Liver (tissue), 9 donors: ENCODE data around the gene RINL. TPM values are rescaled to one million over a fixed set of nuclear protein-coding genes. Genes with fewer than 3 reads are reported as not detected.

Source experiments
- DNase-seq: peaks from one replicate; pipeline ENCODE4 v3.0.0-alpha.2; 2017; ENCODE audit warnings: low spot score
- H3K27ac ChIP-seq, 2 donors: one replicate each; pipeline ENCODE4 v1.7.0; 2013; ENCODE audit warnings: inconsistent platforms in 2 of 2, low read length in 2 of 2, control low read depth in 1 of 2, low read depth in 1 of 2, mild to moderate bottlenecking in 1 of 2
- H3K27me3 ChIP-seq, 4 donors: one replicate each; pipeline versions ENCODE4 v1.6.1 to v1.7.0; 2013; ENCODE audit warnings: low read length in 3 of 4, inconsistent platforms in 1 of 4, mild to moderate bottlenecking in 1 of 4, moderate library complexity in 1 of 4; ENCODE audit not compliant: control insufficient read depth in 4 of 4, insufficient read depth in 4 of 4
- H3K36me3 ChIP-seq, 4 donors: one replicate each; pipeline versions ENCODE4 v1.6.1 to v1.7.0; 2013; ENCODE audit warnings: low read length in 3 of 4, mild to moderate bottlenecking in 3 of 4, low read depth in 1 of 4, moderate library complexity in 1 of 4; ENCODE audit not compliant: control insufficient read depth in 4 of 4, insufficient read depth in 3 of 4
- H3K4me1 ChIP-seq, 4 donors: one replicate each; pipeline versions ENCODE4 v1.6.1 to v1.7.0; 2013; ENCODE audit warnings: low read length in 3 of 4, mild to moderate bottlenecking in 3 of 4, moderate library complexity in 1 of 4; ENCODE audit not compliant: control insufficient read depth in 4 of 4, insufficient read depth in 4 of 4
- H3K4me3 ChIP-seq, 3 donors: one replicate each; pipeline versions ENCODE4 v1.6.1 to v1.7.0; 2013; ENCODE audit warnings: low read length in 3 of 3, control low read depth in 1 of 3, low read depth in 1 of 3, mild to moderate bottlenecking in 1 of 3
- H3K9ac ChIP-seq, 2 donors: one replicate each; pipeline ENCODE4 v1.7.0; 2013; ENCODE audit warnings: low read length in 2 of 2, mild to moderate bottlenecking in 2 of 2, moderate library complexity in 2 of 2, control low read depth in 1 of 2, low read depth in 1 of 2
- H3K9me3 ChIP-seq, 4 donors: one replicate each; pipeline versions ENCODE4 v1.6.1 to v1.7.0; 2013; ENCODE audit warnings: low read length in 3 of 4; ENCODE audit not compliant: control insufficient read depth in 4 of 4
- ATF3 ChIP-seq: IDR thresholded peaks from 2 replicates; pipeline ENCODE4 v1.6.1; 2016; ENCODE audit warnings: antibody characterized with exemption
- EGR1 ChIP-seq, 2 donors: IDR thresholded peaks; 2 replicates each; pipeline ENCODE4 v1.6.1; 2016 to 2018; ENCODE audit warnings: antibody characterized with exemption in 2 of 2, low read depth in 2 of 2
- FOXA1 ChIP-seq: IDR thresholded peaks from 2 replicates; pipeline ENCODE4 v1.6.1; 2016; ENCODE audit warnings: antibody characterized with exemption
- FOXA2 ChIP-seq: IDR thresholded peaks from 2 replicates; pipeline ENCODE4 v1.6.1; 2016; ENCODE audit warnings: antibody characterized with exemption
- GABPA ChIP-seq, 2 donors: IDR thresholded peaks in 1 of 2; conservative IDR thresholded peaks in 1 of 2; 2 replicates each; pipeline ENCODE4 v1.6.1; 2016; ENCODE audit warnings: antibody characterized with exemption in 2 of 2, mild to moderate bottlenecking in 1 of 2, moderate library complexity in 1 of 2
- HNF4A ChIP-seq, 2 donors: conservative IDR thresholded peaks; 2 replicates each; pipeline ENCODE4 v1.6.1; 2016; ENCODE audit warnings: antibody characterized with exemption in 2 of 2, mild to moderate bottlenecking in 2 of 2
- HNF4G ChIP-seq: IDR thresholded peaks from 2 replicates; pipeline ENCODE4 v1.6.1; 2016; ENCODE audit warnings: antibody characterized with exemption
- JUND ChIP-seq, 2 donors: IDR thresholded peaks; 2 replicates each; pipeline ENCODE4 v1.6.1; 2016; ENCODE audit warnings: antibody characterized with exemption in 2 of 2
- NR2F2 ChIP-seq: IDR thresholded peaks from 2 replicates; pipeline ENCODE4 v1.6.1; 2016; ENCODE audit warnings: antibody characterized with exemption
- RAD21 ChIP-seq, 2 donors: IDR thresholded peaks; 2 replicates each; pipeline ENCODE4 v1.6.1; 2016; ENCODE audit warnings: antibody characterized with exemption in 2 of 2, mild to moderate bottlenecking in 2 of 2
- RXRA ChIP-seq, 2 donors: IDR thresholded peaks; 2 replicates each; pipeline ENCODE4 v1.6.1; 2017 to 2018; ENCODE audit warnings: antibody characterized with exemption in 2 of 2, mild to moderate bottlenecking in 1 of 2
- SP1 ChIP-seq: IDR thresholded peaks from 2 replicates; pipeline ENCODE4 v1.6.1; 2018; ENCODE audit warnings: antibody characterized with exemption, mild to moderate bottlenecking
- TAF1 ChIP-seq: conservative IDR thresholded peaks from 2 replicates; pipeline ENCODE4 v1.6.1; 2016; ENCODE audit warnings: antibody characterized with exemption, mild to moderate bottlenecking
- YY1 ChIP-seq: IDR thresholded peaks from 2 replicates; pipeline ENCODE4 v1.6.1; 2016; ENCODE audit warnings: antibody characterized with exemption, mild to moderate bottlenecking
- ZBTB33 ChIP-seq: IDR thresholded peaks from 2 replicates; pipeline ENCODE4 v1.6.1; 2016; ENCODE audit warnings: antibody characterized with exemption
- WGBS: extraction: QIAGEN DNeasy Blood & Tissue Kit; methylation state at CpG from one replicate; pipeline ENCODE4 v1.1.7; 2013; 5-methylcytosine and 5-hydroxymethylcytosine counted together
- polyA plus RNA-seq, 2 donors: library from polyadenylated mRNA; stranded (reverse) in 1 of 2; unstranded in 1 of 2; fragments of 200-250 nt in 1 of 2; fragments of >200 nt in 1 of 2; fragmentation: Nextera tagmentation in 1 of 2; extraction: Ambion mirVana in 1 of 2; gene quantifications; one replicate each; pipeline versions ENCODE4 v1.2.1 to v1.2.3, GENCODE V29; 2013 to 2015
- total RNA-seq, 2 donors: library from RNA; depleted of rRNA; stranded (reverse); fragments of >200 nt; gene quantifications; one replicate each; pipeline ENCODE4 v1.2.3, GENCODE V29; 2014
- TF ChIP-seq, protein P1 (sequence below): IDR thresholded peaks from 2 replicates; pipeline ENCODE4 v1.6.1; 2016; ENCODE audit warnings: antibody characterized with exemption, mild to moderate bottlenecking
- TF ChIP-seq, protein P2 (sequence below): IDR thresholded peaks from 2 replicates; pipeline ENCODE4 v1.6.1; 2016; ENCODE audit warnings: antibody characterized with exemption
- TF ChIP-seq, protein P3 (sequence below): fragments of 150-350 bp; IDR thresholded peaks from 2 replicates; pipeline ENCODE4 v1.5.1; 2017; ENCODE audit warnings: improper control_type of control experiment, low read depth, low read length; ENCODE audit not compliant: missing input control
- donor health status: healthy.
- donor health status: healthy.
- donor health status: healthy.
- donor health status: healthy.
- donor health status: healthy.

Gene RINL
- total and polyA plus RNA-seq, 4 donors, result 4.9 to 8.7 (median 5.5) TPM

DNA sequence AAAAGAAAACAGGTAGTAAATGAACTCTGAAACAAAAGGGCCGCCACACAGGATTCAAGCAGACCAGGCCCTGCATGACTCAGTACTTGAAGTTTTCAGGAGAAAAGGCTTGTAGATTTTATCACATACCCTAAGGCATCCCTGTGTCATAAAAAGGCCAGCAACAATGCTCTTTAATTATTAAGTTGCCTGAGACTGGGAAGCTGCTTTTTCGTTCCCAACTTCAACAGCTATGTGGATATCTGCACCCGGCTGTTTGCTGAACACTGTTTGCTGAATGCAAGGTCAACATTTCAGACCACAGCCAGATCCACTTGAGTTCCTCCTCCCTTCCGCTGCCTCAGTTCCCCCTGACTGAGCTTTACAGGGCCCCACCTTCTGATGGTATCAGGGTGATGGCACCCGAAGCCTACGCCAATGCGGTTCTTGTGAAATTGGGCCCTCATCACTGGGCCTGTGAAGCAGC lies 40.4 kb downstream of the RINL start:
- no peak overlapping the region for H3K4me3 ChIP-seq
- H3K4me1 ChIP-seq, result peaks cover 15 to 71% (median 64%) of the 10 kb centered on the region in 4 donors
- no peak overlapping the region for H3K9ac ChIP-seq
- no peaks in the 10 kb centered on the region for H3K9me3 ChIP-seq
- TF ChIP-seq, protein P1, sequence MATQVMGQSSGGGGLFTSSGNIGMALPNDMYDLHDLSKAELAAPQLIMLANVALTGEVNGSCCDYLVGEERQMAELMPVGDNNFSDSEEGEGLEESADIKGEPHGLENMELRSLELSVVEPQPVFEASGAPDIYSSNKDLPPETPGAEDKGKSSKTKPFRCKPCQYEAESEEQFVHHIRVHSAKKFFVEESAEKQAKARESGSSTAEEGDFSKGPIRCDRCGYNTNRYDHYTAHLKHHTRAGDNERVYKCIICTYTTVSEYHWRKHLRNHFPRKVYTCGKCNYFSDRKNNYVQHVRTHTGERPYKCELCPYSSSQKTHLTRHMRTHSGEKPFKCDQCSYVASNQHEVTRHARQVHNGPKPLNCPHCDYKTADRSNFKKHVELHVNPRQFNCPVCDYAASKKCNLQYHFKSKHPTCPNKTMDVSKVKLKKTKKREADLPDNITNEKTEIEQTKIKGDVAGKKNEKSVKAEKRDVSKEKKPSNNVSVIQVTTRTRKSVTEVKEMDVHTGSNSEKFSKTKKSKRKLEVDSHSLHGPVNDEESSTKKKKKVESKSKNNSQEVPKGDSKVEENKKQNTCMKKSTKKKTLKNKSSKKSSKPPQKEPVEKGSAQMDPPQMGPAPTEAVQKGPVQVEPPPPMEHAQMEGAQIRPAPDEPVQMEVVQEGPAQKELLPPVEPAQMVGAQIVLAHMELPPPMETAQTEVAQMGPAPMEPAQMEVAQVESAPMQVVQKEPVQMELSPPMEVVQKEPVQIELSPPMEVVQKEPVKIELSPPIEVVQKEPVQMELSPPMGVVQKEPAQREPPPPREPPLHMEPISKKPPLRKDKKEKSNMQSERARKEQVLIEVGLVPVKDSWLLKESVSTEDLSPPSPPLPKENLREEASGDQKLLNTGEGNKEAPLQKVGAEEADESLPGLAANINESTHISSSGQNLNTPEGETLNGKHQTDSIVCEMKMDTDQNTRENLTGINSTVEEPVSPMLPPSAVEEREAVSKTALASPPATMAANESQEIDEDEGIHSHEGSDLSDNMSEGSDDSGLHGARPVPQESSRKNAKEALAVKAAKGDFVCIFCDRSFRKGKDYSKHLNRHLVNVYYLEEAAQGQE, result no peak
- TF ChIP-seq, protein P2, sequence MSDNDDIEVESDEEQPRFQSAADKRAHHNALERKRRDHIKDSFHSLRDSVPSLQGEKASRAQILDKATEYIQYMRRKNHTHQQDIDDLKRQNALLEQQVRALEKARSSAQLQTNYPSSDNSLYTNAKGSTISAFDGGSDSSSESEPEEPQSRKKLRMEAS, result no peak
- TF ChIP-seq ATF3 (no peak), HNF4G (no peak), HNF4A (conservative IDR thresholded peaks at IDR 0.05) (peak in 1 of 2 donors; percentile 34), RAD21 (IDR thresholded peaks at IDR 0.05) (peak; percentile 23 to 27), JUND (IDR thresholded peaks at IDR 0.05) (no peak), FOXA2 (peak; percentile 38), RXRA (IDR thresholded peaks at IDR 0.05) (peak in 1 of 2 donors; percentile 61), SP1 (peak; percentile 45)
- no peak for DNase-seq
- no peaks in the 10 kb centered on the region for H3K27me3 ChIP-seq
- H3K36me3 ChIP-seq, result peaks cover 17 to 57% (median 53%) of the 10 kb centered on the region in 4 donors
- WGBS, result 58% methylated on average over 7 of the region's 7 CpGs
- H3K27ac ChIP-seq, result peak overlapping the region; percentile 29 to 69

GRCh38 chr19:38836983-38837626 lies 41.0 kb downstream of the RINL start:
- Histone ChIP-seq H3K4me3 (no peak overlapping the region), H3K27ac (peak overlapping the region; percentile 29 to 36), H3K4me1 (peaks cover 13 to 68% (median 59%) of the 10 kb centered on the region in 4 donors), H3K9me3 (no peaks in the 10 kb centered on the region), H3K36me3 (peaks cover 15 to 51% (median 49%) of the 10 kb centered on the region in 4 donors), H3K9ac (no peak overlapping the region), H3K27me3 (no peaks in the 10 kb centered on the region)
- WGBS, result 66% methylated on average over 6 of the region's 6 CpGs
- no peak for DNase-seq
- TF ChIP-seq HNF4G, result no peak
- TF ChIP-seq FOXA1, result no peak
- TF ChIP-seq RXRA (IDR thresholded peaks at IDR 0.05), result no peak
- TF ChIP-seq EGR1 (IDR thresholded peaks at IDR 0.05; ENCODE audit: low read depth in 2 of 2), result no peak
- no peak for TF ChIP-seq ATF3
- no peak for TF ChIP-seq NR2F2
- TF ChIP-seq HNF4A (conservative IDR thresholded peaks at IDR 0.05), result no peak
- TF ChIP-seq, protein P3, sequence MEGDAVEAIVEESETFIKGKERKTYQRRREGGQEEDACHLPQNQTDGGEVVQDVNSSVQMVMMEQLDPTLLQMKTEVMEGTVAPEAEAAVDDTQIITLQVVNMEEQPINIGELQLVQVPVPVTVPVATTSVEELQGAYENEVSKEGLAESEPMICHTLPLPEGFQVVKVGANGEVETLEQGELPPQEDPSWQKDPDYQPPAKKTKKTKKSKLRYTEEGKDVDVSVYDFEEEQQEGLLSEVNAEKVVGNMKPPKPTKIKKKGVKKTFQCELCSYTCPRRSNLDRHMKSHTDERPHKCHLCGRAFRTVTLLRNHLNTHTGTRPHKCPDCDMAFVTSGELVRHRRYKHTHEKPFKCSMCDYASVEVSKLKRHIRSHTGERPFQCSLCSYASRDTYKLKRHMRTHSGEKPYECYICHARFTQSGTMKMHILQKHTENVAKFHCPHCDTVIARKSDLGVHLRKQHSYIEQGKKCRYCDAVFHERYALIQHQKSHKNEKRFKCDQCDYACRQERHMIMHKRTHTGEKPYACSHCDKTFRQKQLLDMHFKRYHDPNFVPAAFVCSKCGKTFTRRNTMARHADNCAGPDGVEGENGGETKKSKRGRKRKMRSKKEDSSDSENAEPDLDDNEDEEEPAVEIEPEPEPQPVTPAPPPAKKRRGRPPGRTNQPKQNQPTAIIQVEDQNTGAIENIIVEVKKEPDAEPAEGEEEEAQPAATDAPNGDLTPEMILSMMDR, result no peak
- no peak for TF ChIP-seq FOXA2
- no peak for TF ChIP-seq JUND (IDR thresholded peaks at IDR 0.05)
- no peak for TF ChIP-seq YY1
- no peak for TF ChIP-seq ZBTB33
- no peak for TF ChIP-seq TAF1
- no peak for TF ChIP-seq RAD21 (IDR thresholded peaks at IDR 0.05)
- TF ChIP-seq, protein P1, result no peak
- TF ChIP-seq, protein P2, result no peak
- TF ChIP-seq GABPA (IDR thresholded peaks at IDR 0.05 in 1 of 2, conservative IDR thresholded peaks at IDR 0.05 in 1 of 2), result no peak
- TF ChIP-seq SP1, result no peak
